ENCODE measurements around the gene OR2F1.
A peak's percentile ranks its signal among the peaks of the same experiment; 100 is the strongest.
"Not testable (repeated sequence)": the region's sequence is repeated elsewhere in the genome, so short reads cannot be mapped to it uniquely, and the experiment has no call there.

Gene OR2F1

DNA sequence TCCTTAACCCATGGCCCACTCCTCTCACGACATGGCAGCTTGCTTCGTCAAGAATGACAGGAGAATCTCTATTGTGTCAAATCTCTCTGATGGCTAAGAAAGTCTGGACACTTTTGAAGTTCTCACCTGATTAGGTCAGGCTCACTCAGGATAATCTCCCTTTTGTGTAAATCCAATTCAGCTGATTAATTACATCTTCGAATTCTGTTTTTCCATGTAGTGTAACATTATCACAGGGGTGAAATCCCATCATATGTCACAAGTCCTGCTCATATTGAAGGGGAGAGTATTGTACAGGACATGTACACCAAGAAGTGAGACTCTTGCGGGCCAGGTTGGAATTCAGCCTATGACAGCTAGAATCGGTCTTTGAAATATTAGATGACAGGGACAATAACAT, 29.3 kb downstream of the OR2F1 start:
- no peaks in the 10 kb centered on the region for H3K9me3 ChIP-seq (replicated peaks; ENCODE audit: low read length)
- no peaks in the 10 kb centered on the region for H3K27me3 ChIP-seq (ENCODE audit: control insufficient read depth, insufficient read depth, low read length)
- H3K36me3 ChIP-seq (ENCODE audit: insufficient read depth, low read length) = no peaks in the 10 kb centered on the region
- H3K9ac ChIP-seq (ENCODE audit: low read depth, low read length) = no peak overlapping the region
- no peak overlapping the region for H3K4me2 ChIP-seq (ENCODE audit: low read length)
- H3K4me1 ChIP-seq (ENCODE audit: control insufficient read depth, insufficient read depth, low read length) = peaks cover 22% of the 10 kb centered on the region
- H3K4me3 ChIP-seq (ENCODE audit: low read length) = no peak overlapping the region

- no peak overlapping the region for H3K4me3 ChIP-seq (ENCODE audit: low read length)
- H3K27me3 ChIP-seq (ENCODE audit: control insufficient read depth, insufficient read depth, low read length) = no peaks in the 10 kb centered on the region
- H3K4me1 ChIP-seq (ENCODE audit: control insufficient read depth, insufficient read depth, low read length) = peaks cover 8% of the 10 kb centered on the region
- H3K4me2 ChIP-seq (ENCODE audit: low read length) = no peak overlapping the region
- no peaks in the 10 kb centered on the region for H3K36me3 ChIP-seq (ENCODE audit: insufficient read depth, low read length)
- H3K9ac ChIP-seq (ENCODE audit: low read depth, low read length) = no peak overlapping the region
- H3K9me3 ChIP-seq (replicated peaks; ENCODE audit: low read length) = no peaks in the 10 kb centered on the region
These were observed 32.9 kb downstream of the OR2F1 start for GRCh38 chr7:143987513-143987912.

GRCh38 chr7:143988976-143989745, 34.5 kb downstream of the OR2F1 start:
- no peaks in the 10 kb centered on the region for H3K9me3 ChIP-seq (replicated peaks; ENCODE audit: low read length)
- no peaks in the 10 kb centered on the region for H3K36me3 ChIP-seq (ENCODE audit: insufficient read depth, low read length)
- H3K27me3 ChIP-seq (ENCODE audit: control insufficient read depth, insufficient read depth, low read length) = no peaks in the 10 kb centered on the region
- H3K9ac ChIP-seq (ENCODE audit: low read depth, low read length) = no peak overlapping the region
- no peak overlapping the region for H3K4me3 ChIP-seq (ENCODE audit: low read length)
- H3K4me1 ChIP-seq (ENCODE audit: control insufficient read depth, insufficient read depth, low read length) = peaks cover 8% of the 10 kb centered on the region
- no peak overlapping the region for H3K4me2 ChIP-seq (ENCODE audit: low read length)

- Histone ChIP-seq H3K4me1 (ENCODE audit: control insufficient read depth, insufficient read depth, low read length) (peaks cover 8% of the 10 kb centered on the region), H3K4me3 (ENCODE audit: low read length) (no peak overlapping the region), H3K27me3 (ENCODE audit: control insufficient read depth, insufficient read depth, low read length) (no peaks in the 10 kb centered on the region), H3K4me2 (ENCODE audit: low read length) (no peak overlapping the region), H3K36me3 (ENCODE audit: insufficient read depth, low read length) (no peaks in the 10 kb centered on the region), H3K9me3 (replicated peaks; ENCODE audit: low read length) (no peaks in the 10 kb centered on the region), H3K9ac (ENCODE audit: low read depth, low read length) (no peak overlapping the region)
These were observed 38.0 kb downstream of the OR2F1 start for GRCh38 chr7:143992670-143993069.

GRCh38 chr7:143993924-143994323, 39.3 kb downstream of the OR2F1 start:
- H3K4me3 ChIP-seq (ENCODE audit: low read length) = no peak overlapping the region
- H3K4me1 ChIP-seq (ENCODE audit: control insufficient read depth, insufficient read depth, low read length) = peaks cover 5% of the 10 kb centered on the region
- no peaks in the 10 kb centered on the region for H3K27me3 ChIP-seq (ENCODE audit: control insufficient read depth, insufficient read depth, low read length)
- H3K9ac ChIP-seq (ENCODE audit: low read depth, low read length) = no peak overlapping the region
- no peaks in the 10 kb centered on the region for H3K36me3 ChIP-seq (ENCODE audit: insufficient read depth, low read length)
- H3K4me2 ChIP-seq (ENCODE audit: low read length) = no peak overlapping the region
- H3K9me3 ChIP-seq (replicated peaks; ENCODE audit: low read length) = no peaks in the 10 kb centered on the region

- Histone ChIP-seq H3K4me3 (ENCODE audit: low read length) (no peak within 1 kb of the TSS), H3K4me1 (ENCODE audit: control insufficient read depth, insufficient read depth, low read length) (peaks cover 11% of the 10 kb centered on the region), H3K4me2 (ENCODE audit: low read length) (no peak within 1 kb of the TSS), H3K9ac (ENCODE audit: low read depth, low read length) (no peak within 1 kb of the TSS), H3K27me3 (ENCODE audit: control insufficient read depth, insufficient read depth, low read length) (no peaks in the 10 kb centered on the region), H3K9me3 (replicated peaks; ENCODE audit: low read length) (no peaks in the 10 kb centered on the region), H3K36me3 (ENCODE audit: insufficient read depth, low read length) (no peaks in the 10 kb centered on the region)
These were observed 45.4 kb downstream of the OR2F1 start, which contains the start of gene OR6B1 for GRCh38 chr7:144000020-144000419. OR6B1 (plus strand) TSS chr7:144000320; CDS start chr7:144003997, 3,677 bp downstream.

DNA sequence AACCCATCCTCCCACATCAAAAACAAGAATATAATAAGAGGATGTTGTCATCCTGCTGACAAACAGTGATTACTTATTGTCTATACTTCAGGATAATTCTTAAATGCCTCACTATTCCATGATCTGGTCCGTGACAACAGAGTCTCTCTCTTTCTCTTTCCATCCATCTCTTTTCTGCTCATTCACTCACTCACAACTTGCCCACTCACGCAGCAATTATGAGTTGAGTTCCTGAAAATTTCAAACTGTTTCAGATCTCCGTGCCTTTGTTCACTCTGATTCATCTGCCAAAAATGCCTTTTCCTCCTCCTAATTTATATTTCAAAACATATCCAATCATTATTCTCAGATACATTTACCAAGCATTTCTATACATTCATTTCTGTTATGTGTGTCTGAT, 46.9 kb downstream of the OR2F1 start:
- H3K27me3 ChIP-seq (ENCODE audit: control insufficient read depth, insufficient read depth, low read length) = no peaks in the 10 kb centered on the region
- H3K4me2 ChIP-seq (ENCODE audit: low read length) = peak overlapping the region; percentile 67
- H3K4me3 ChIP-seq (ENCODE audit: low read length) = peak overlapping the region; percentile 48
- peaks cover 11% of the 10 kb centered on the region for H3K4me1 ChIP-seq (ENCODE audit: control insufficient read depth, insufficient read depth, low read length)
- no peak overlapping the region for H3K9ac ChIP-seq (ENCODE audit: low read depth, low read length)
- H3K9me3 ChIP-seq (replicated peaks; ENCODE audit: low read length) = no peaks in the 10 kb centered on the region
- no peaks in the 10 kb centered on the region for H3K36me3 ChIP-seq (ENCODE audit: insufficient read depth, low read length)

- Histone ChIP-seq H3K4me1 (ENCODE audit: control insufficient read depth, insufficient read depth, low read length) (peaks cover 11% of the 10 kb centered on the region), H3K4me2 (ENCODE audit: low read length) (no peak overlapping the region), H3K27me3 (ENCODE audit: control insufficient read depth, insufficient read depth, low read length) (no peaks in the 10 kb centered on the region), H3K9me3 (replicated peaks; ENCODE audit: low read length) (no peaks in the 10 kb centered on the region), H3K4me3 (ENCODE audit: low read length) (no peak overlapping the region), H3K9ac (ENCODE audit: low read depth, low read length) (no peak overlapping the region), H3K36me3 (ENCODE audit: insufficient read depth, low read length) (no peaks in the 10 kb centered on the region)
These were observed 50.1 kb downstream of the OR2F1 start for GRCh38 chr7:144004703-144005102.

DNA sequence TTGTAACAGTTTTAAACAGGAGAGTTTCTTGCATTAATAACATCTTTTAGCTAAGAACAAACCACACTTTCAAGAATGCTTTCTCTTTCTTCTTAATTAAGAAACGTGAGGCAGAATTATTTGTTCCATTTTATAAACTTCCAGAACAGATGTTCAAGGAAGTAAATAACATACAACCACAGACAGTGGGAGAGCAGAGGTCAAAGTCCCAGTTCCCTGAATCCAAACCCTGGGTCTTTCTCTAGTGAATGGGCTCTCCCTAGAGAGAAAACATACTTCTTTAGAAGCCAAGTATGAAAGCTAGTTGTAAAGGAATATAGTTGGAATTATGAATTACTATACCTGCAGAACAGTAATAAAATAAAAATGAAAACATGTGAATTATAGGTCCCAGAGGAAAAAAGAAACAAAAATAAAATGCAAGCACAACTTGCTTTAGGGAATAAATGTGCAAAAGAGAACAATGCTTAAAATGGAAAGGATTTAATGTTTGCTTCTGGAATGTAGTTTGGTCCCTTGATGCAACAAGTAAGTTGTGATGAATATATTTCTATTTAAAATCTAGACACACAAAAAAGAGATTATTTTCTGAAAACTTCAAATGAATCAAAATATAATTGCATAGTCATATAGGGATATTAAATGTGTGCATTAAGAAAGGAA, 51.5 kb downstream of the OR2F1 start:
- H3K36me3 ChIP-seq (ENCODE audit: insufficient read depth, low read length) = no peaks in the 10 kb centered on the region
- no peaks in the 10 kb centered on the region for H3K9me3 ChIP-seq (replicated peaks; ENCODE audit: low read length)
- no peak overlapping the region for H3K4me2 ChIP-seq (ENCODE audit: low read length)
- H3K27me3 ChIP-seq (ENCODE audit: control insufficient read depth, insufficient read depth, low read length) = no peaks in the 10 kb centered on the region
- H3K9ac ChIP-seq (ENCODE audit: low read depth, low read length) = no peak overlapping the region
- H3K4me3 ChIP-seq (ENCODE audit: low read length) = no peak overlapping the region
- H3K4me1 ChIP-seq (ENCODE audit: control insufficient read depth, insufficient read depth, low read length) = peaks cover 9% of the 10 kb centered on the region

DNA sequence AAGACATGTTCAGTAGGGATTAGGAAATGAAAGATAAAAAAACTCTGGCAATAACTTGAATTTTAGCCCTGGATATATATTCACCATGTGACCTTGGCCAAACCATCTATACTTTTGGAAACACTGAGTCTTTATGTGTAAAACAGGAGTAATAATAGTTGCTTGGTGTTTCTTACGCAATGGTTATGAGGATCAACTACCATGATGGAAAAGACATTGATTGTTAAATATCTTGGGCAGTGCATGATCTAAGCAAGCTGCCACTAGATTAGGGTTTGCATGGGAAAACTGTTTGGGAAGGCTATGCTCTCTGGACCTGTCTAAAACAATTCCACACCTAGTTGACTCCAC, 52.0 kb downstream of the OR2F1 start:
- Histone ChIP-seq H3K9me3 (replicated peaks; ENCODE audit: low read length) (no peaks in the 10 kb centered on the region), H3K4me2 (ENCODE audit: low read length) (no peak overlapping the region), H3K36me3 (ENCODE audit: insufficient read depth, low read length) (no peaks in the 10 kb centered on the region)

DNA sequence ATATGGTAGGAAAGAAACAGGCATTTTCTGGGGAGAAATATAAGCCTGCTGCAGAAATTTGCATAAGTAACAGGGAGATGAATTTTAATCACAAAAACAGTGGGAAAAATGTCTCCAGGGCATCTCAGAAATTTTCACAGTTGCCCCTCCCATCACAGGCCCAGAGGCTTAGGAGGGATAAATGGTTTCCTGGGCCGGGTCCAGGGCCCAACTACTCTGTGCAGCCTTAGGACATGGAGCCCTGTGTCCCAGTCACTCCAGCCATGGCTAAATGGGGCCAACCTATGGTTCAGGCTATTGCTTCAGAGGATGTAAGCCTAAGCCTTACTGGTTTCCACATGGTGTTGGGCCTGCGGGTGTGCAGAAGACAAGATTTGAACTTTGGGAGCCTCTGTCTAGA, 54.7 kb downstream of the OR2F1 start:
- Histone ChIP-seq H3K4me3 (ENCODE audit: low read length) (no peak overlapping the region), H3K9ac (ENCODE audit: low read depth, low read length) (no peak overlapping the region), H3K36me3 (ENCODE audit: insufficient read depth, low read length) (no peaks in the 10 kb centered on the region)

More for the DNA sequence above, 52.0 kb downstream of the OR2F1 start:
- H3K9ac ChIP-seq (ENCODE audit: low read depth, low read length) = no peak overlapping the region
- no peak overlapping the region for H3K4me3 ChIP-seq (ENCODE audit: low read length)
- H3K27me3 ChIP-seq (ENCODE audit: control insufficient read depth, insufficient read depth, low read length) = no peaks in the 10 kb centered on the region
- H3K4me1 ChIP-seq (ENCODE audit: control insufficient read depth, insufficient read depth, low read length) = peaks cover 3% of the 10 kb centered on the region

GRCh38 chr7:144010061-144010460, 55.4 kb downstream of the OR2F1 start:
- not testable (repeated sequence) for H3K4me1 ChIP-seq (ENCODE audit: control insufficient read depth, insufficient read depth, low read length); H3K4me3 ChIP-seq (ENCODE audit: low read length); H3K9me3 ChIP-seq (replicated peaks; ENCODE audit: low read length); H3K27me3 ChIP-seq (ENCODE audit: control insufficient read depth, insufficient read depth, low read length); H3K36me3 ChIP-seq (ENCODE audit: insufficient read depth, low read length); H3K9ac ChIP-seq (ENCODE audit: low read depth, low read length); H3K4me2 ChIP-seq (ENCODE audit: low read length)

More for the DNA sequence above, 54.7 kb downstream of the OR2F1 start:
- no peaks in the 10 kb centered on the region for H3K9me3 ChIP-seq (replicated peaks; ENCODE audit: low read length)
- H3K4me2 ChIP-seq (ENCODE audit: low read length) = no peak overlapping the region
- H3K27me3 ChIP-seq (ENCODE audit: control insufficient read depth, insufficient read depth, low read length) = no peaks in the 10 kb centered on the region
- no peaks in the 10 kb centered on the region for H3K4me1 ChIP-seq (ENCODE audit: control insufficient read depth, insufficient read depth, low read length)
